Ovary (tissue), 3 donors: ENCODE measurements around the gene ACAN.

Experiments
- CTCF ChIP-seq, 3 donors: fragments of 450-650 bp in 2 of 3; fragments of 200-600 bp in 1 of 3; IDR thresholded peaks; one replicate each; pipeline versions ENCODE4 v1.5.1 to v1.8.0; 2016 to 2022; ENCODE audit warnings: antibody characterized with exemption in 3 of 3, mild to moderate bottlenecking in 1 of 3
- EP300 ChIP-seq: sonication (generic); formaldehyde crosslinking; IDR thresholded peaks from one replicate; pipeline ENCODE4 v1.6.1; 2017; ENCODE audit warnings: antibody characterized with exemption
- POLR2A ChIP-seq: fragments of 450-650 bp; IDR thresholded peaks from one replicate; pipeline ENCODE4 v1.6.1; 2017; ENCODE audit warnings: antibody characterized with exemption, mild to moderate bottlenecking, moderate library complexity
- donor health status: DM: no; HTN: no; CAD: no.

- no peak for TF ChIP-seq EP300
- TF ChIP-seq CTCF (IDR thresholded peaks at IDR 0.05), result no peak
- TF ChIP-seq POLR2A, result no peak
Measured at GRCh38 chr15:88841236-88841635, 38.0 kb downstream of the ACAN start.
